ENCODE results near the gene WASF2. TPM values are rescaled to one million over a fixed set of nuclear protein-coding genes. Genes with fewer than 3 reads are reported as not detected.

WASF2 gene
- polyA plus RNA-seq, 1 donor from 2014 or later: 2.5 TPM

DNA sequence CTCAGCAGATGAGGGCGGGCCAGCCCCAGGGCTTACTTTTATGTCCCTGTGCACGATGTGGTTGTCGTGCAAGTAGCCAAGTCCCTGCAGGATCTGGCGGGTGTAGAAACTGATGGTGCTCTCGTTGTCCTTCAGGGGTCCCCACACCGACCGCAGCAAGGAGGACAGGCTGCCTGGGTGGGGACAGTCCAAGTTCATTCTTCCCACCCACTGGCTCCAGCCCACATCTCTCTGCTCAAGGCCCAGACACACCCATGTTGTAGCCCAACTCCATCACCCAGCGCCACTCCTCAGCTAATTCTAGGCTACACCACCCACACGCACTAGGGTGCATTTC, 130.2 kb downstream of the WASF2 start:
- Histone ChIP-seq H3F3A (ENCODE audit: insufficient read depth, low read length, poor library complexity, severe bottlenecking) (no peaks in the 10 kb centered on the region), H3K27ac (ENCODE audit: low read length) (no peak overlapping the region), H3K36me3 (ENCODE audit: insufficient read depth, low read length) (no peaks in the 10 kb centered on the region), H4K20me1 (ENCODE audit: insufficient read depth) (no peaks in the 10 kb centered on the region), H3K9me2 (ENCODE audit: insufficient read depth, low read length) (no peaks in the 10 kb centered on the region), H3K9me3 (ENCODE audit: low read length) (no peaks in the 10 kb centered on the region), H3K79me2 (replicated peaks; ENCODE audit: insufficient read depth, low read length) (no peaks in the 10 kb centered on the region), H3K9ac (ENCODE audit: low read length) (no peak overlapping the region), H2AFZ (ENCODE audit: low read depth, low read length) (no peak overlapping the region), H3K27me3 (ENCODE audit: insufficient read depth, low read depth, low read length) (peaks cover 24% of the 10 kb centered on the region), H3K4me2 (ENCODE audit: low read length) (no peak overlapping the region), H3K4me3 (ENCODE audit: low read length) (no peak overlapping the region)
- TF ChIP-seq SMC3 (conservative IDR thresholded peaks at IDR 0.05; ENCODE audit: poor library complexity) (no peak), POLR2AphosphoS5 (IDR thresholded peaks at IDR 0.05) (no peak), RAD21 (conservative IDR thresholded peaks at IDR 0.05) (no peak), EZH2 (IDR thresholded peaks at IDR 0.05; ENCODE audit: borderline replicate concordance, insufficient read depth, low read length, poor library complexity, severe bottlenecking) (no peak), CTCF (IDR thresholded peaks at IDR 0.05; ENCODE audit: poor library complexity, severe bottlenecking) (no peak), EP300 (conservative IDR thresholded peaks at IDR 0.05; ENCODE audit: poor library complexity, severe bottlenecking) (no peak), MXI1 (conservative IDR thresholded peaks at IDR 0.05; ENCODE audit: poor library complexity, severe bottlenecking) (no peak), TAF1 (IDR thresholded peaks at IDR 0.05; ENCODE audit: low read depth) (no peak)
- TF ChIP-seq, protein P1, sequence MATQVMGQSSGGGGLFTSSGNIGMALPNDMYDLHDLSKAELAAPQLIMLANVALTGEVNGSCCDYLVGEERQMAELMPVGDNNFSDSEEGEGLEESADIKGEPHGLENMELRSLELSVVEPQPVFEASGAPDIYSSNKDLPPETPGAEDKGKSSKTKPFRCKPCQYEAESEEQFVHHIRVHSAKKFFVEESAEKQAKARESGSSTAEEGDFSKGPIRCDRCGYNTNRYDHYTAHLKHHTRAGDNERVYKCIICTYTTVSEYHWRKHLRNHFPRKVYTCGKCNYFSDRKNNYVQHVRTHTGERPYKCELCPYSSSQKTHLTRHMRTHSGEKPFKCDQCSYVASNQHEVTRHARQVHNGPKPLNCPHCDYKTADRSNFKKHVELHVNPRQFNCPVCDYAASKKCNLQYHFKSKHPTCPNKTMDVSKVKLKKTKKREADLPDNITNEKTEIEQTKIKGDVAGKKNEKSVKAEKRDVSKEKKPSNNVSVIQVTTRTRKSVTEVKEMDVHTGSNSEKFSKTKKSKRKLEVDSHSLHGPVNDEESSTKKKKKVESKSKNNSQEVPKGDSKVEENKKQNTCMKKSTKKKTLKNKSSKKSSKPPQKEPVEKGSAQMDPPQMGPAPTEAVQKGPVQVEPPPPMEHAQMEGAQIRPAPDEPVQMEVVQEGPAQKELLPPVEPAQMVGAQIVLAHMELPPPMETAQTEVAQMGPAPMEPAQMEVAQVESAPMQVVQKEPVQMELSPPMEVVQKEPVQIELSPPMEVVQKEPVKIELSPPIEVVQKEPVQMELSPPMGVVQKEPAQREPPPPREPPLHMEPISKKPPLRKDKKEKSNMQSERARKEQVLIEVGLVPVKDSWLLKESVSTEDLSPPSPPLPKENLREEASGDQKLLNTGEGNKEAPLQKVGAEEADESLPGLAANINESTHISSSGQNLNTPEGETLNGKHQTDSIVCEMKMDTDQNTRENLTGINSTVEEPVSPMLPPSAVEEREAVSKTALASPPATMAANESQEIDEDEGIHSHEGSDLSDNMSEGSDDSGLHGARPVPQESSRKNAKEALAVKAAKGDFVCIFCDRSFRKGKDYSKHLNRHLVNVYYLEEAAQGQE (IDR thresholded peaks at IDR 0.05; ENCODE audit: borderline replicate concordance): no peak

DNA sequence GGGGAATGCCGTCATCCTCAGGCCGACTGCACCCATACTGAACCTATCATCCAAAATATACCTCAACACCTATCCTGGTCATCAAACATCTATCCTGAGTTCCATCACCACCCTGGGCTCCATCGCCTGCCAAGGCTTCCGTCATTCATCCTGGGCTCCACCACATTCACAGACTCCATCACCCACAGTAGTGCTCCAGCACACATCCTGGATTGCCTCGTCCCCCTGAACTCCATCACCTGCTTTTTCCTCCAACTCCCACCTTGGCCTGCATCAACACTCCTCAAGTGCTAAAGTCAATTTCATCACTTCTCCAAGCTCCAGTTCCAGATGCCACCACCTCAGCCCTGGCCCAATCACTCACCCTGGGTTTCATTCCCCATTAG, 131.0 kb downstream of the WASF2 start:
- no peaks in the 10 kb centered on the region for H3K9me2 ChIP-seq (ENCODE audit: insufficient read depth, low read length)
- H4K20me1 ChIP-seq (ENCODE audit: insufficient read depth): no peaks in the 10 kb centered on the region
- TF ChIP-seq RAD21 (conservative IDR thresholded peaks at IDR 0.05): no peak
- no peak for TF ChIP-seq EZH2 (IDR thresholded peaks at IDR 0.05; ENCODE audit: borderline replicate concordance, insufficient read depth, low read length, poor library complexity, severe bottlenecking)
- no peak for TF ChIP-seq SMC3 (conservative IDR thresholded peaks at IDR 0.05; ENCODE audit: poor library complexity)
- TF ChIP-seq MXI1 (conservative IDR thresholded peaks at IDR 0.05; ENCODE audit: poor library complexity, severe bottlenecking): no peak
- no peak for TF ChIP-seq EP300 (conservative IDR thresholded peaks at IDR 0.05; ENCODE audit: poor library complexity, severe bottlenecking)
- TF ChIP-seq CTCF (IDR thresholded peaks at IDR 0.05; ENCODE audit: poor library complexity, severe bottlenecking): no peak
- TF ChIP-seq, protein P1 (IDR thresholded peaks at IDR 0.05; ENCODE audit: borderline replicate concordance): no peak
- no peak for TF ChIP-seq POLR2AphosphoS5 (IDR thresholded peaks at IDR 0.05)
- TF ChIP-seq TAF1 (IDR thresholded peaks at IDR 0.05; ENCODE audit: low read depth): no peak
- no peak overlapping the region for H3K9ac ChIP-seq (ENCODE audit: low read length)
- H3K79me2 ChIP-seq (replicated peaks; ENCODE audit: insufficient read depth, low read length): no peaks in the 10 kb centered on the region
- H3K4me2 ChIP-seq (ENCODE audit: low read length): no peak overlapping the region
- H2AFZ ChIP-seq (ENCODE audit: low read depth, low read length): no peak overlapping the region
- H3K9me3 ChIP-seq (ENCODE audit: low read length): no peaks in the 10 kb centered on the region
- H3F3A ChIP-seq (ENCODE audit: insufficient read depth, low read length, poor library complexity, severe bottlenecking): no peaks in the 10 kb centered on the region
- H3K27me3 ChIP-seq (ENCODE audit: insufficient read depth, low read depth, low read length): peaks cover 24% of the 10 kb centered on the region
- H3K36me3 ChIP-seq (ENCODE audit: insufficient read depth, low read length): no peaks in the 10 kb centered on the region
- no peak overlapping the region for H3K27ac ChIP-seq (ENCODE audit: low read length)
- no peak overlapping the region for H3K4me3 ChIP-seq (ENCODE audit: low read length)
